LoVo (cell line): ENCODE measurements around the gene TMCO4.
A peak's percentile ranks its signal among the peaks of the same experiment; 100 is the strongest.

Source experiments
- DNase-seq: peaks from one replicate; pipeline ENCODE4 v3.0.0-alpha.2; 2016; ENCODE audit warnings: low spot score

The TMCO4 gene

DNA sequence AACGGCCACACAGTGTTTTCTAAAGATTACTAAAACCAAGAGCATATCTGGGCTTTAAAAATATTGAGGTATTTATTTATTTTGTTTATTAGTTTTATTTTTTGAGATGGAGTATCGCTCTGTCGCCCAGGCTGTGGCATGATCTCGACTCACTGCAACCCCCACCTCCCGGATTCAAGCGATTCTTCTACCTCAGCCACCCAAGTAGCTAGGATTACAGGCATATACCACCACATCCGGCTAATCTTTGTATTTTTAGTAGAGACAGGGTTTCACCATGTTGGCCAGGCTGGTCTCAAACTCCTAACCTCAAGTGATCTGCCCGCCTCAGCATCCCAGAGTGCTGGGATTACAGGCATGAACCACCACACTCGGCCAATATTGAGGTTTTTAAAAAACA is 23.9 kb downstream of the TMCO4 start:
- DNase-seq, result no peak

DNA sequence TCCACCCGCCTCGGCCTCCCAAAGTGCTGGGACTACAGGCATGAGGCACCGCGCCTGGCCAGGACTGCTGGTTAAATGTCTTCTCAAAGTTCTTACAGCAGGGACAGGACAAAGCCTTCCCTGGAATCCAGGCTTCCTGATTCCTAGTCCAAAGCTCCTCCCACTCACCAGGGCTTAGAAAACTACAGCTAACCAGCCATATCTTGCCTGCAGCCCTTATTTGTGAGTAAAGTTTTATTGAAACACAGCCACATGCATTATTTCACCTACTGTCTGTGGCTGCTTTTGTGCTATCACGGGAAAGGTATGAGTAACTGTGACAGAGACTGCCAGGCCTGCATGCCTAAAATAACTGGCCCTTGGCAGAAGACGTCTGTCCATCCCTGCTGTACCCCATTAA is 24.4 kb downstream of the TMCO4 start:
- no peak for DNase-seq

DNA sequence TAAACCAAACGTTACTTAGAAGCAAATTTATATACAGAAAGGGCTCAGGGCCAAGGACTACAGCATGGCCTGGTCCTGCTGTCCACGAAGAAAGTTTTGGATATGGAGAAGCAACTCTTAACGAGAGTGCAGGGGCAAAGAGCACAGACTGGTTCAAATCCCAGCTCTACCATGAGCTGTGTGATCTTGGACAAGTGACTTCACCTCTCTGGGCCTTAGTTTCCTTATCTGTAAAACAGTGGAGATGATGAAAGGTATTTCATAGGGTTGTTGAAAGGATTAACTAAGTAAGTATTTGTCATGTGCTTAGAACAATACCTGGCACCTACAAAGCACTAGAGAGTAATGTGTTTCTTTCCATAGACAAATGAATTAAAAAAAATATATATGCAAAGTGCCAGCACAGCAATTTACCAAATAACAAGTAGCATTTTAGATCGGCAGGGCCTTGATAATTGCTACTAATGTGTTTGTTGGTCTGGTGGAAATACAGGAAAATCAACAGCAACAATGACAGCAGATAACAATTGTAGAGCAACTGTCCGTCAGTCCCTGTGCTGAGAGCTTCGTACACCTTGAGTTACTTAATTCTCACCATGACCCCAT is 25.4 kb downstream of the TMCO4 start:
- no peak for DNase-seq

DNA sequence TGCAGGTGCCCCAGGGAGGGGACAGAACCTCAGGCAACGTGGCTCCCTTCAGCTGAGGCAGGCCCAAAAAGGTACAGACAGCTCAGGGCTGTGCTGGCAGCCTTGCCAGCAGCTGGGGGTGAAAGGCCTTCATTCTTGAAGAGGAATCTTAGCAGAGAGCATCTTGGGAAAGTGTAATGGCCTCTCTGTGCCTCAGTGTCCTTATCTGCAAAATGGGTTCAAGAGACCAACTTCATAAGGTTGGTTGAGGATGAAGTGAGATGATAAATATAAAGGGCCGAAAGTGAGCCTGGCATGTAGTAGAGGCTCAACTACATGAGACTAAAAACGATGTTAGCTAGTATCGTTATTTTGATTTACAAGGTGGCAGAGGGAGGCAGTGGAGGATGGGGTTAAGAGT is 26.2 kb downstream of the TMCO4 start:
- no peak for DNase-seq

DNA sequence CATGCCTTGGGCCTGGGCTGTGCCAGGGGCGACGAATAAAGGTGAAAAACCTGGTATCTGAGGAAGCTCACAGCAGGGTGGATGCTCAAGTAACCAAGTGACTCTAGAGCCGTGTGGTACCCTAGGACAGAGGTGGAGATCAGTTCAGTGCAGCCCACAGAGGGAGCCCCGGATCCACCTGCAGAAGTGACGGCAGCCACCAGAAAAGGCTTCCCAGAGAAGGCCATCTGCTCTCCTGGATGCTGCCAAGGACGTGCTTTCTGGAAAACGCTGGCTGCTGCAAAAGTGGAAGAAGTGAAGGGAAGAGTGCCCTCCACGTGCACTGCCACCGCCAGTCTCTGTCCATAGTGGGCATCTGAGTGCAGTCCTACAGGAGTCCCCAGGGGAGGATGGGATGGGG is 27.7 kb downstream of the TMCO4 start:
- no peak for DNase-seq

DNA sequence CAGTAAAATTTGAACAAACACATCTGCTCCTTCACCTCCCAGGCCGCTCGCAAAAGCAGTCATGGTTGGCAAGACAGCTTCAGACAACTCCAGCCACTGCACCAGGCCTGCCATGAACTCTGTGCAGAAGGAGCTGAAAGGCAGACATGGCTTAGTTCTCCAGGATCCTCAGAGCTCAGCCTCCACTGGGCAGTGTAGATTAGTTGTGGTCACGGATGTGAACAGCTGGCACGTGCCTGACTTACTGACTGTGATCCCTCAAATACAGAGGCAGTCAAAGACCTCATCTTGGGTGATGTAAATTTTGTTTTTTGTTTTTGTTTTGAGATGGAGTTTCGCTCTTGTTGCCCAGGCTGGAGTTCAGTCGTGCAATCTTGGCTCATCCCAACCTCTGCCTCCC is 28.4 kb downstream of the TMCO4 start:
- DNase-seq, result no peak

DNA sequence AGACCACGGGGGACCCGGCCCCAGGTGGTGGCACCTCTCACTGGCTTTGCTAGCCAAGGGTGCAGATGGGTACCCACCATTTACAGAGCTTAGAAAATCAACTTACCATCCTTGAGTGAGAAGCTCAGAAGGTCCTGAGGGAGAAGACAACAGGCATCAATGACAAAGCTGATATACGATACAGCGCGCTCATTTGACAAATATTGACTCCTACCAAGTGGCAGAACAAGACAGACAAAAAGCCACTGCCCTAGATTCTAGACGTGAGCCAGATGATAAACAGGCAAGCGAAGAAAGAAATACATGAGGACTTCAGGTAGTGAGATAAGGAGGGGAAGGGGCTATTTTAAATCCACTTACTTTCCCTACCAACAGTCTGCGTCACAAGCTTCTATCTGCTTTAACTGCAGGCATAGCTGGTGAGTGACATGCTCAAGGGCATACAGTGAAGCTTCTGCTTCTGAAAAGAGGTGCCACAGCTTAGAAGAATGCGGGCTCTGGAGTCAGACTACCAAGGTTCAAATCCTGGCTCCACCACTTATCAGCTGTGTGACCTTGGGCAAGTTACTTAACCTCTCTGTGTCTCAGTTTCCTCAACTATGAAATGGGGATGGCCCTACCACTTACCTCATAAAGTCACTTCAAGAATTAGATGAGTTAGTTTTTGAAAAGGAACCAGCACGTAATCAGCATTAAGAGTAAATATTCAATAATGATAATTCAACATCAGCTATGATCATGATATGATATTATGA is 29.1 kb downstream of the TMCO4 start:
- no peak for DNase-seq

DNA sequence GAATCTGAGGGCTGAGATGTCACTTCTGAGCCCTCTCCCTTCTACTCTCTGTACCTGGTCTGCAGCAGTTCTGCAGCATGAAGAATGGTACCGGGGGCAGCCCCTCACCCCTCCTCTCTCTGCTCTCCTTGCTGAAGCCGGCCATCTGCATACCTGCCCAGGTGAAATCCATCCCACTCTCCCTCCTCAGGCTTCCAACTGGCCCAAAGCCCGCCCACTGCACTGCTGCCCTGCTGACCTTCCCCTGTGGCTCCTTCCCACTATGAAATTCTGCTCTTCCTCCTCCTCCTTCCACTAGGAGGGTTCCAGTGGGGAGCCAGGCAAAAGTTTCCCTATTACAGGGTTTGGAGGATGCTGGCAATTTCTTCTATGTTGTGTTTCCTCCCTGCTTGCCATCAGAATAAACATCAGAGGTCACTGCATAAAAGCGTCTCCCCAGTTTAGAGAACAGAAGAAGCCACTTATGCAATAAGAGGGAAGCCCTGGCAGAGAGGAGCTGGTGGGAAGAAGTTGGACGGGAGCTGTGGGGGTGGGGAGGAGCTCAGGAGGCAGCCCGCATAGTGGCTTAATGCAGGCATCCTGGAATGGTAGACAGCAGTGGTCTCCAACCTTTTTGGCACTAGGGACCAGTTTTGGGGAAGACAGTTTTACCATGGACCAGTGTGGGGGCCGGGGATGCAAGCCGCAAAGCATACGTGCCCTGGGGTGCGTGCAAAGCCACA is 30.3 kb downstream of the TMCO4 start:
- DNase-seq, result no peak

DNA sequence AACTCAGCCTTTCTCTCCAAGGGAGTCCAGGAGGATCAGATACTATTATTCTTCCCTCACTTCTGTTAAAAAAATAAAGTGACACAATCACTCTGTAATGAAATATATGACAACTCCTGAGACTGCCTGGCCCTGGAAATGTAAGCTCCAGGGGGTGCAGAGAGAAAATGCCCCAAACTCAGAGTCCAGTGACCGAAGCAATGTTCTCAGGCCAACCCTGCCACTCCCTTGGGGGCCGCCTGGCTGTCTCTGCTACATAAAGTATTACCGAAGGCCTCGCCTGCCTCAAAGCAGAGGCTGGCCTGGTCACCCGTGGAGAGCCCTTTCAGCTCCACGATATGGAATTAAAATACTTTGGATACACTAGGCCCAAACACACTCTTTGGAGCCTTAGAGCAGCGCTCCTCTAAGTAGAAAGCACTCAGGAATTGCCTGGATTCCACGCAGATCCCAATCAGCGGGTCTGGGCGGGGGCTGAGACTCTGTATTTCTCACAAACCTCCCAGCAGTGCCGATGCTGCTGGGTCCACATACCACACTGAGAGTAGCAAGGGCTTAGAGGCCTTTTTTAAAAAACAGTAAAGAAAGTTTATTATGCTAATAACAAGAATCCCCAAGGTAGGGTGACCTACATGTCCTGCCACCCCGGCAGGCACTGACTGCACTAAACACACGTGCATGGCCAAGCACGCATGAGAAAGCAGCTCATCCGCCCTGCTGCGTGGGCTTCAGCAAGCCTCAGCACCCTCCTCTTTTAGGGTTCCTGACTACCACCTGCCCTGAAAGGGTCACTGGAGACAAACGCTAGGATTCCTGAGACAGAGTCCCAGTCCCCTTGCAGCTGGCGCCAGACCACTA is 31.1 kb downstream of the TMCO4 start:
- no peak for DNase-seq

DNA sequence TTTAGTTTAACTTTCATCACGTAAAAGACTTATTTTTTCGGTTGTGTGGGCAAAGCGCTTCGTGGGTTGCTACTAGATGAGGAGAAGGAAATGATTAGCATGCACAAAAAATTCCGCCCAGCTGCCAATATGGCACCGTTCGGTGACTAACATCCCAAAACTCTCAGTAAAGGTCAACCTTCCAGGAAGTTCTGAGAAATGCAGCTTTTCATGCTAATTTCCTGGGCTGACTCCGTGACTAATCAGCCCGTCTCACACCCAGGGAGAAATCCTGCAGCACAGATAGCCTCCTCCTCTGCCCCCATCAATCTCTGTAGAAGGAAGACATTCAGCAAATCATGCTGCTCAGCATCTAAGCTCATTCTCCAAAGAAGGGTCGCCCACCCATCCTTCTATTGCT is 34.1 kb downstream of the TMCO4 start:
- DNase-seq, result peak; percentile 24

DNA sequence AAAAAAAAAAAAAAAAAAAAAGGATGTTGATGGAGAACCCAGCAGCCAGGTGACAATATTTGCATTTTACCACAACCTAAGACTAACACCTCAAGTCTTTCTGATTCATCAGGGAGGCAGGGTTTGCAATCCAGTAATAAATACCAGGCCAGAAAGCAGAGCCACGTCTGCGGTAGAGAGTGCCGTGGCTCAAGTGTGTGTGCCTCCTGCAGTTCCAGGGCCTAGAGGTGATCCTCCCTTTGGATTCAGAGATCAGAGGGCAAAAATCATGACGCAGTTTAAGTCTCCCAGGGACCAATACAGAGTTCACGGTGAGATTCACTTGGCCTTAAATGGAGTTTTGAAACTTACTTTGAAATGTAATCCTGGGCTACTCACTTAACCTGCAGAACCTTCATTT is 34.9 kb downstream of the TMCO4 start:
- no peak for DNase-seq

DNA sequence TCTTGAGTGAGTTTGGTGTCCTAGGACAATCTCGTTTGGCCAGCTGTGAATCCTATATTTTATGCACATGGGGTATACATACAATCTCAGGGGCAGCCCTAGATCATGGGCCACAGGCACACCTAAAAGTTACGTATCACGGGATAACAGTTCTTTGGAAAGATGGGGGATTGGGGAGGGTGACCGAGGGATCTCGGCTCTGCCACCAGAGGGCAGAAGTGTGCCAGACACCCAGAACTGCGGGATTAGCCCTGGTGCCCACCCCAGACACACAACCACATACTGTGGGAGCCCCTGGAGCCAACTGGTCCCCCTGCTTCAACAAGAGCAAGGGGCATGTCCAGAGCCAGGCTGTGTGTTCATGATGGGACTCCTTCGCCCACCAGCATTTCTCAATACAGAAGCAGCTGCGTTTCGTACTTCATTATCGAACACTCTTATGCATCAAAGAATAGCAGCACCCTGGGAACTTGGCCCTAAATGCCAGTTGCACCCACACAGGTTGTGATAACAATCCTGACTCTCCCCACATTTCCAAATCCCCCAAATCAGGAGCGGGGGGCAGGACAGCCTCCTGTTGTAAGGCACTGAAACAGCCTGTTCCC is 37.4 kb downstream of the TMCO4 start:
- DNase-seq, result peak; percentile 15

DNA sequence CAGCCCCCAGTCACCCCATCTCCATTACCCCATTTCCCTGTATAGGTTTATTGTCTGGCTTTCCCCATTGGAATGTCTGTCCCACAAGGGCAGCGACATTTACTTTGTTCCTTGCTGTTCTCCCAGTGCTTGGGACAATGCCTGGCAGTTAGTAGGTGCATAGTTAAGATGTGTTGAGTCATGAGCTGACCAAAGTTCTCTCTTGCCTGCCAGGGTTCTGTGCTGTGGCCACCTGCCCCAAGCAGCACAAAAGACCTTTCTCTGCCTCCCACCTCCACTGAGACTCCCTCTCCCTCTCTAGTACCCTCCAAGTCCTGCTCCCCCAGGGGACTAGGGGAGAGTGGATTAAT is 40.0 kb downstream of the TMCO4 start:
- DNase-seq, result no peak

DNA sequence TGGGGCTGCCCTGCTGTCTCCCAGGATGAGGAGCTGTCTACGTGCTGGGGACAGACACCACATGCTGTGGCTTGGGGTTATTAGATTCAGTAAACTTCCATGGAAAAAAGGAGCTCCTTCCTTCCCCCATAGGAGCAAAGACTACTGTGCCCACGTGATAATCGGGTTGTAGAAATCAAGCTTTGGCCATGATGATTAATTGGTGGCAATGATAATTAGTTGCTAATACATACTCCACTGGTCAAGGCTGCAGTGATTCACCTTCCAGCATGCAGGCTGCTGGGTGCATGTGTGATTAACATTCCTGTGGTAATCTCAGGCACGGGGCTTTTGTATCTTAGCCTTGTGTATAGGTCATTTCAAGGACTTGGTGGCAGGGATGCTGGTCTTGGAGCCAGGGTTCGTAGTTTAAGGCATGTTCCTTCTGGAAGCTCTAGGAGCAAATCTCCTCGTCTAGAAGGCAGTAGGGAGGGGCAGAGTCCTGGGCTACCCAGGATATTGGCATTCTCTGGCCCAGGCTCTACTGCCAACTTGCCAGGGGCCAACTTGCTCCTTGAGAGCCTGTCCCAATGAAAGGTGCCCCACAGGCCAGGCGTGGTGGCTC is 41.4 kb downstream of the TMCO4 start:
- no peak for DNase-seq

DNA sequence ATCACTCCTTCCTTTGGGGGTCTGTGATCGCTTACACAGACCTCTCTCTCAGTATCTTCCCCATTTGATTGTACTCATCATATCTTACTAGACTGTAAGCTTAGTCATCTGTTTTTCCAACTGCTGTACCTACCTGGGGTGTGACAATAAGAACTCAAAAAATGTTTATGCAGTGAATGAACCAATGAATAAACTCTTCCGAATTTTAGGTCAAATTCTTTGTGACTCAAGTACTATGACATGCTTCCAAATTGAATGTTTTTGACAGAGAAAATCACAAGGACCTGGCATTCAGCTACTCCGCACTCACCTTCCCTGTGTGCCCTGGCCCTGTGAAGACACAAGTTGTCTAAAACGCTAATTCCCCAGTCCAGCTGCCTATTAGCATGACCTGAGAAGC is 42.1 kb downstream of the TMCO4 start:
- DNase-seq, result no peak

DNA sequence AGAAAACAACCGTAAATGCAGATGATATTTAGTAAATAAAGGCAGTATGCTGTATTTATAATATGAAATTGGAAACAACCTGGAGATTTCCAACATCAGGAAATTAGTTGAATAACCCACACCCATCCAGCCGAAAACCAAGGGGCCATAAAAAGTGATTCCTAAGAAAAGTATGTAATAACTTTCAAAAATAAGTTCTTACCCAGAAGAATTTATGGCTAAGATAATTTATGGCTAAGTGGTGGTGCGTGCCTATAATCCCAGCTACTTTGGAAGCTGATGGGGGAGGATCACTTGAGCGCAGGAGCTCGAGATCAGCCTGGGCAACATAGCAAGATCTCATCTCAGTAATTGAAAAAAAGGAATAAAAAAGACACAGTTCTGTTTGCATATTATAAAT is 43.2 kb downstream of the TMCO4 start:
- DNase-seq, result peak; percentile 25

DNA sequence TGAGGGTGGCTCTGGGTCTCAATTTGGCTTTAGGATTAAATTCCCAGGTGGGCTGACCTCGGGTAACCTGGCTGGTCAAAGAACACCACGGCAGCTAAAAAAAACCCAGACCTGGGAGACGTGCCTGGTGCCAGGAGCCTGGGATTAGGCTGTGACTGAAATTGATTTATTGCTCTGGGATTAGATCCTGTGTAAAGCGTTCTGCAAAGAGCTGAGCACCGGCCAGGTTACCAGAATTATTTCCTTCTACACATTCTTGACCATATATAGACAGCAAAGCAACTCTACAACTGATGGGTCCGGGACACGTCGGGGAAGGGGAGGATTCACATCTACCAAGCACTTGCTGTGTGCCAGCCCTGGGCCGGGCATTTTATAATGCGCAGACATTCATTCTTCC is 45.2 kb downstream of the TMCO4 start:
- DNase-seq, result no peak

DNA sequence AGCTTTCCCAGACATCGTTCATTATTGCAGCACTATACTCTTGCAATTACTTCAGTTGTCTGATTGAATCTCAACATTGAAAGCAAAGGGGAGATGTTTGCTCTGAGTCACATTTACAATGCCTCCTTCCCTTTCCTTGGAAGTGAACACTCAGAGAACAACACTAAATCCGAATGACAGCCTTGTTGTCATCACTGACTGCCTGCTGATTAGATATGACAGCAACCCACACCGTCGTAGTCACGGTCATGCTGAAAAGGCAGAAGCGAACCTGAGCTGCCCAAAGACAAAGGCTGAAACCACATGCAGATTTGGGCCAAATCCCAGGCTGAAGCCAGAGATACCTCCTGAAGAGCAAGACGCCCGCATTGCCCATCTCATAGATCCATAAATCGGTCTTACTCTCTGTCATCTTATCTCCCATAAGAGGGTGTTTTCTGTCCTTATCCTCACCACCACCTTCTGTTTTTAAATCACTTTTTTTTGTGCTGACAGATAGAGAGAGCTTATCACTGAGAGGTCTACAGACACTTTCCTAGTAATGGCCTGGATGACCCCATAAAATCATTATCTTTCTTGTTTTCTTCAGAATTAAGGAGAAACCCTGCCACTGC is 47.5 kb downstream of the TMCO4 start:
- no peak for DNase-seq

DNA sequence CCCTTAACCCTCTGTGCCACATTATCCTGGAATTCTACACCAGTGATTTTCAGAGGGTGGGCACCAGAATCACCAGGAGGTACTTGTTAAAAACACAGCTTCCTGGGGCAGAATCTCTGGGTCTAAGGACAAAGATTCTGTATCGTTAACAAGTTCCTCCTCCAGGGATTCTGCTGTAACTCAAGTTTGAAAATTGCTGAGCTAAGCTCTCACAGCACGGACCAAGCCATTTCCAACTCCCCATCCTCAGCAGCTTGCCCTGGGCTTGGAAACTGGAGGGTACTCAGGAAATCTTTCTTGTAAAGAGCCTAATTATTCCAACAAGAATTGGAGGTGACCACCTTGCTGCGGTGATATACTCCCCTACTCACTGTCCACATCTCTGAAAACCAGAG is 48.8 kb downstream of the TMCO4 start:
- no peak for DNase-seq

DNA sequence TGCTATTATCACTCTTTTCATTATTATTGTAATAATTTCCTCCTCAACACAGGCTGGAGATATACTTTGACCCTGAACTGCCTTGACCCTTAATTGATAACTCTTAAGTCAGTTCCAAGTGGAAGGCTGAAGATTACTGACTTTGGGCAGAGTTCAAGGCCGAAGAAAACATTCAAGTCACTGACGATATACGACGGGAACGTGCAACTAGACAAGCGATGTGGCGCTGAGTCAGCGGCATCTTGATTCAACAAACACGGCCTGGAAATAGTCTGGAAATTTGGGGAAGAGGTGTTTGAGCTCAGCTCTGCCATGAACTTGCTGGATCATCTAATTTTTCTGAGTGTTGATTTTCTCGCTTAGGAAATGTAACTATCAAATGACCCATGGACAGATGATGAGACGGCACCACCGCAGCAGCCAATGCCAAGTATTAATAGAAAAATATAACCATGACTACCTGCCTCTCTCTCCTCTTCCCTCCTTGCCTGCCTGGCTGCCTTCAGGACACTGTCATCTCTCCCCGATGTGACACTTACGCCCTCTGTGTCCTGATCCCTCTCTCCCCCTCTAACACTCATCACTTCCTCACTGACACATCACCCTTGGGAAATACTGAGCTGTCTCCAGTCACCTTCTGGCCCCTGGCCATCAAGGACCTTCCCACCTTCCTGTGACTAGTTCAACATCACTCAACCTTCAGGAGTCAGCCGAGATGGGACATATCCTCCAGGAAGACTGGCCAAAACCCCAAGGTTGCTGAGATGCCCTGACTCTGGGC is 49.4 kb downstream of the TMCO4 start:
- no peak for DNase-seq

DNA sequence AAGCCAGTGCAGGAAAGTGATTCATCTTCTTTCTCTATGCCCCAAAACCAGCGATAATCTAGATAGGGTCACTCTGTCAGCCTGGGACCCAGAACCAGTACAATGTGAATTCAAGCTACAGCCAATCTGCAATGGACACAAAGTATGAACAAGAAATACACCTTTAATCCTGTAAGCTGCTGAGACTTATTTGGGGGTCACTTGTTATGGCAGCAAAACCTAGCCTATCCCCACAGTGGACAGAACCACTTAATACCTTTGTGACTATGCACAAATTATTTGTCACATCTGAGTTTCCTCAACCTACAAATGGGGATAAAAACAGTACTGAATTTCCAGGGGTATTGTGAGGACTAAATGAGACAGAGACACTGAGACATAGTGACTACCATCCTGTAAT is 50.0 kb downstream of the TMCO4 start:
- DNase-seq, result no peak
